ENCODE measurements around the gene MX1.

DNA sequence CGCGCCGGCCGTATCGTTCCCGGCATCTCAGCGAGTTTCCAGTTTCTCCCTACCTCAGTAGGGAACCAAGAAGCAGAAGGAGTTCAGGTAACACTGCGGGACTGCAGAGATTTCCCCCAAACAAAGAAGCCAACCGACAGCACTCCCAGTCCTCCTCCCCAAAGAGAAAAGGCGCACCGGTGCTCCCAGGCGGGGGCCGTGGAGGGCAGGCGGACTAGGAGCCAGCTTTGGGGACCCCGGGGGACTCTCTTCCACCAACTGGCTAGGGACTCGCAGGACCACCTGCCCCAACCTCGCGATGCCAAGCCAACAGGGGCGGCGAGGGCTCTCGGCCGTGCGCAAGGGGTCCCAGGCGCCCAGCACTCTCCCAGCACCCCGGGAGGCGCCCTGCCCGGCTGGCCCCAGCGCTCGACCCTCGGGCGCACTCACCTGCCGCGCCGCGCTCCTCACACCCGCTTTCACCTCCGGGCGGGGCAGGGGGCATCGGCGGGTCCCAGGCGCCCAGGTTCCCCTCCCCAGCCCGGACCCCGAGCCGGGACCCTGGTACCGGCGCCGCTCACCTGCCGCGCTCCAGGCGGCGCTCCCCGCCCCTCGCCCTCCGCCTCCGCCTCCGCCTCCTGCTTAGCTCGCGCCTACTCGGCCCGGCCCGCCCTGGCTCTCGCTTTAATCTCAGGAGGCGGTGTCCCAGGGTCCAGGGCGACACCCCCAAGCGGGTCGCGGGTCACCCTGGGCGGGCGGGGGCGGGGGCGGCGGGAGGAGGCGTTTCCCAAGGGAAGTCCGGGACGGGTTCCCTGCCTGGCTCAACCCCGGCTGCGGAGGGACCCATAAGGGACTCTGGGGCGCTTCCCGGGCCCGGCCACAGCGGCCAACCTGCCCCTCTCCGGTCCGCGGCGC, 81.7 kb downstream of the MX1 start, which contains the start of gene TMPRSS2:
- TF ChIP-seq, protein P1, sequence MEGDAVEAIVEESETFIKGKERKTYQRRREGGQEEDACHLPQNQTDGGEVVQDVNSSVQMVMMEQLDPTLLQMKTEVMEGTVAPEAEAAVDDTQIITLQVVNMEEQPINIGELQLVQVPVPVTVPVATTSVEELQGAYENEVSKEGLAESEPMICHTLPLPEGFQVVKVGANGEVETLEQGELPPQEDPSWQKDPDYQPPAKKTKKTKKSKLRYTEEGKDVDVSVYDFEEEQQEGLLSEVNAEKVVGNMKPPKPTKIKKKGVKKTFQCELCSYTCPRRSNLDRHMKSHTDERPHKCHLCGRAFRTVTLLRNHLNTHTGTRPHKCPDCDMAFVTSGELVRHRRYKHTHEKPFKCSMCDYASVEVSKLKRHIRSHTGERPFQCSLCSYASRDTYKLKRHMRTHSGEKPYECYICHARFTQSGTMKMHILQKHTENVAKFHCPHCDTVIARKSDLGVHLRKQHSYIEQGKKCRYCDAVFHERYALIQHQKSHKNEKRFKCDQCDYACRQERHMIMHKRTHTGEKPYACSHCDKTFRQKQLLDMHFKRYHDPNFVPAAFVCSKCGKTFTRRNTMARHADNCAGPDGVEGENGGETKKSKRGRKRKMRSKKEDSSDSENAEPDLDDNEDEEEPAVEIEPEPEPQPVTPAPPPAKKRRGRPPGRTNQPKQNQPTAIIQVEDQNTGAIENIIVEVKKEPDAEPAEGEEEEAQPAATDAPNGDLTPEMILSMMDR (conservative IDR thresholded peaks at IDR 0.05; ENCODE audit: low read length): no peak
- TF ChIP-seq EZH2phosphoT487 (IDR thresholded peaks at IDR 0.05; ENCODE audit: borderline replicate concordance): no peak

Measured in Loucy (cell line).